SK-N-DZ (cell line): Measurements from ENCODE around the gene CSMD2.

Experiments used
- DNase-seq: peaks from one replicate; pipeline ENCODE4 v3.0.0-alpha.2; 2015; ENCODE audit warnings: low spot score

Gene CSMD2

DNA sequence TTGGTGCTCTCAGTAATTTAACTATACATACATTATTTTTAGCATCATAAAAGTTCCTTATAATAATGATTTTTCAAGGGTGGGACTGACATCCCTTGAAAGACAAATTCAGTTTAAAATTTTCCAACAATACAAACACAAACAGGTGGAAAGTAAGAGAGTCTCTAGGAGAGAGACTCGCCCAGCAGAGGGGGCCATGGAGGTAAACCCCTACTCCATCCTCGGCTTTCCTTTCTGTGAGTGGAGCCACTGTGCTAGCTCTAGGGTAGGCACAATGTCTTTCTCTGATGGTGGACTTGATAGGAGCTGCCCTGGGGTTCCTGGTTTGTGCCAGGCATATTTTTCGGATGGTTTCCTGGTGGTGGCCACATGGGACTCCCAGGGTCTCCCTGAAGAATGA, 8.3 kb downstream of the CSMD2 start:
- DNase-seq = no peak

- DNase-seq = no peak
These were observed 9.2 kb downstream of the CSMD2 start for GRCh38 chr1:34155860-34156259.

DNA sequence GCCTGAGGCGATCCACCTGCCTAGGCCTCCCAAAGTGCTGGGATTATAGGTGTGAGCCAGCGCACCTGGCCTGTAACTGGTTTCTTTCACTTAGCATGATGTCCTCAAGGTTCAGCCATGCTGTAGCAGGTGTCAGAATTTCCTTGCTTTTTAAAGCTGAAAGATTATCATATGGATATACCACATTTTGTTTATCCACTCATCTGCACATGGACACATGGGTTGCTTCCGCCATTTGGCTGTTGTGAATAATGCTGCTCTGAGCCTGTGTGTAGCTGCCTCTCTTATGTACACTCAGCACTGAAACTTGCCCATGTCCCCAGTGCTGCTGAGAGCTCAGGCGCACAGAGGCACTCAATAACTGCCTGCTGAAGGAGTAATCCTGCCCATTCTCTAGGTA, 11.8 kb downstream of the CSMD2 start:
- DNase-seq = no peak

DNA sequence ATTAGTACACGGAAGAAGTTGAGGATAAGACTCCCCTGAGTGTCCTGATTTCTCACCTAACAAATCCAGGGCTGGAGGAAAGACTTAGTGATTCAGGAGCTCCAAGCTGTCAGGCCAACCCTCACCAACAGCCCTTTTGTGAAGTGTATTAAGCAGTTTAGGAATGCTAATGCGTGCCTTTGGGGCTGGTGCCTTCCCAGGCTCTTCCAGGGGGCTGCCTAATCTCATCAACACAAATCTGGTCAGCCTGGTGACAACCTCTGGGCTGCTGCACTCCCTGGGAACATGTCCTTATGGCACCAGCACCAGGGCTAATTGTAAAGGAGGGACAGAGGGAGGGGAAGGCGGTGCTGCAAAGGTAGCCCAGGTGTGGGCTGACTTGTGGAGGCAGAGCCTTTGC, 15.5 kb downstream of the CSMD2 start:
- no peak for DNase-seq

DNA sequence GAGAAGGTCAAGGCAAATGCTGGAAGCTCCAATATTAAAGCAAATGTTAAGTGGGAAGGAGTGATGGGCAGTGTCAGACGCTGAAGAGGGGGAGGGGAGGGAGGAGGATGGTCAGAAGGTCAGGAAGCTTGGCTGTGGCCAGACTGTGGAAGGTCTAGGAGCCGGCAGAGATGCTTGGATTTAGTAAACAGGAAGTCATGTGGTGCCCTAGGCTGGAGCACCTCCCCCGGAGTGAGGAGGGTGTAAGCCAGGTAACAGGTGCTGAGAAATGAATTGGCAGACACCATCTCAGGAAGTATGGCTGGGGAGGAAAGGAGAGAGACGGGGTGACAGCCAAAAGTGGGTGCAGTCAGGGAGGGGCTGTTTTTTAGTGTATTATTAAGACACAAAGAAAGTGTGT, 17.7 kb downstream of the CSMD2 start:
- DNase-seq = no peak

DNA sequence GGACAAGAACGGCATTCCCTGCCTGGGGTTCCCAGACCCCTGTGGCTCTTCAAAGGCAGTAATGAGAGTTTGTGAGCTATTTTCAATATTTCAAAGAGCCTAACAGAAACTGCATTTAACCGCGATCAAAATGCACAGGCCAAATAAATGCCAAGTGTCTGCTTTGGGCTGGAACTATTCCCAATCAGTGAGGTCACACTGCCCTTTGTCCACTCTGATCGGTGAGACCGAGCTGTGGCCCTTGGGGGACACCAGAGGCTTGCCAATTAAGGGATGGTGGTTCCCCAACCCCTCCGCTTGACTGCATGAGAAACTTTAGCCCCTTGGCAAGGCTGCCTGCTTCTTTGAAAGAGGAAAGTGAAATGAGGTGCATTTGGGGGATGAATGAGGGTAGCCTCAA, 20.3 kb downstream of the CSMD2 start:
- no peak for DNase-seq

- no peak for DNase-seq
These were observed 21.1 kb downstream of the CSMD2 start for GRCh38 chr1:34143975-34144374.

DNA sequence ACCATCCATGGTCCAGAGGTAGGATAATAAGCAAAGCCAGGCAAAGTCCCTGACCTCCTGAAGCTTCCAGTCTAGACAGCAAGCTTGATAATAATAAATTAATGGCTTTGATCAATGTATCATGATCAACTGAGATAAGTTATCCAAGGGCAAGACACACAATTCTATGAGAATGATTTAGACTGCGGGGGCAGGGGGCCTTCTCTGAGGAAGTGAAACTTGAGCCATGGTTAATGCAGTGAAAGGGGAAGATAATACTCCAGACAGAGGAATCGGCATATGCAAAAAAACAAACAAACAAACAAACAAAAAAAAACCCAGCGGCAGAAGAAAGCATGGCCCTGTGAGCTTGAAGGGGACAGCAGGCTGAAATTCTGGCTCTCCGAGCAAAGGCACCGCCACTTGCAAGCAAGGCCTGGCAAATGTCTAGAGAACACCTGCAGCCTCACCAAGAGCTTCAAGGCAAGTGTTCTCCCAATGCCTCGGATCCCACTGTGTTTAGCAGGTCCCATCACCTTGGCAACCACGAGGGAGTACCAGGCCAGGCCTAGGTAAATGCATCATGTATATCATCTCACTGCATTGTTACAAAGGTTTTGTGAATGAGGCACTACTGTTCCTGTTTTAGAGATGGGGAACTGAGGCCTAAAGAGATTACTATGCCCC, 24.9 kb downstream of the CSMD2 start:
- no peak for DNase-seq

DNA sequence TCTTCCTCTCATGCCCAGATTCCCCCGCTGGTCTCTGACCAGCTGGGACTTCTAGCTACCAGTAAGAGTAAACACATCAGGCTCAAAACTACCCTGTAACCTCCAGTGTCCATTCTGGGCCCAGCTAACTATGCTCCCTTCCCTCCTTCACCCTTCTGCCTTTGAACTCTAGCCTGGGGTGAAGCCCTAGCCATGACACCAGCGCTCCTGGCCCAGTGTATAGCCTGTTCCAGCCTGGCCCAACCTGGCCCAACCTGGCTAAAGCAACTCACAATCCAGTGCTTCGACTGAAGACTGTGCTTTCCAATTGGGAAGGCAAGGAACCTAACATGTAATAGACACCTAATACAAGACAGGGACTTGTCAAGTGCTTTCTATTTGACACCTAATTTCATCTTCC, 27.6 kb downstream of the CSMD2 start:
- DNase-seq = no peak

GRCh38 chr1:34132161-34132420, 32.9 kb downstream of the CSMD2 start:
- no peak for DNase-seq

DNA sequence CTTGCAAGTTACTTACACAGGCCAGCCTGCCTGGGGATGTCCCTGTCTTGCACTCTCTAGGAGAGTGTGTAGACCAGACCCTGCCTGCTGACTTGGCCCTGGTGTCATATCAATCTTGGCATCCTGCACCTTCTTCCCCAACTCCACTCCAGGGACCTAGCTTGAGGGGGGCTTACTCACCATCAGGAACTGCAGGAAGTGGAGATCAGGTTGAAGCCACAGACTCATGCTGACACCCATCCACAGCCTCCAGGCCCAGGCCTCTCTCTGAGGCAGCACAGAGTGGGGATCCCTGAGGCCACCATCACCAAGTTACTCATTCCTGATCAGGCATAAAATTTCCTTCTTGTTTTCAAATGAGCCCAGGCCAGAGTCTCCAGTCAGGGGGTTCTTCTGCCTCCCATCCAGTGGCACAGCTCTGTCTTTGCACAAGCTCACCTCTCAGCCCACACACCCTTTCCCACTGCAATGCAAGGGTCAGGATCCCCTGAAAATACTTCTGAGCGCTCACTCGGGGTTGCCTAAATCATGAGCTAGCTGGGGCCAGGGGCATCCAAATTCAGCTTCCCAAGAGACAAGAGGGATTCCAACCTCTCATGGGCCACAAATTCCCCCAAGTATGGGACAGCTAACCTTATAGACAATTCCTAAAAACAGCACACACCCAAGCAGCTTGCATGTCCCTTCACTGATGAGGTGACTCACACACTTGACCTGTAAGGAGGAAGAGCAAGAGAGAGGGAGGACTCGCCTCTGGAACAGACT, 33.5 kb downstream of the CSMD2 start:
- no peak for DNase-seq

GRCh38 chr1:34130306-34130705, 34.7 kb downstream of the CSMD2 start:
- no peak for DNase-seq

GRCh38 chr1:34129630-34130029, 35.4 kb downstream of the CSMD2 start:
- no peak for DNase-seq

DNA sequence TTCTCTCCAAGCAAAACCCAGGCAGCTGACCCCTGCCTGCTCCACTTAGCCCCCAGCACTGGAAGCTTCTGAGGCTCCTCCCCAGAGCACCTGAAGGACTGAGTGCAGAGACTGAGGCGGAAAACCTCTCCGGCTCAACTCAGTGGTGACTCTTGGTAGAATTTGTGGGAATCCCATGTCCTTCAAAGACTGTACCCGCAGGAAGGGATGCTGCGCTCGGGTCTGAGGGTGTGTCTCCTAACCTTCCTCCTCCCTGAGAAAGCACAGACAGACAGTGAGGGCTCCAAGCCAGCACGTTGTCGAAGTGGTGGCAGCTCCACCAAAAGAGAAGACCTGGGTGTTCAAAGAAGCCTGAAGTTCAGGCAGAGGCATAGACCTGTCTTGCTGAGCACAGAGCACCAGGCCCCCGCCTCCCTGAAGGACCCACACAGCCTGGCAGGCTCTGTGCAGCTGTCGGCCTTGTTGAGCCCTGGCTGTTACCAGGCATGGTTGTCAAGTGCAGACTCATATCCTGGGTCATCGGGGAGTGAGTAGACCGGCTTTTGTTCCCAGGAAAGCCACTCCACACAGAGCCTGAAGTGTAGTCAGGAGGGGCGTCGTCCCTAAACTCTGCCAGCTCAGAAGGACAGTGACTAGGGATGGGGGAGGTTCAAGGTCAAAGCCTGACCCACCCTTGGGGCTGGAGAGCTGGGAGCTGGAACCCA, 36.7 kb downstream of the CSMD2 start:
- DNase-seq = no peak

DNA sequence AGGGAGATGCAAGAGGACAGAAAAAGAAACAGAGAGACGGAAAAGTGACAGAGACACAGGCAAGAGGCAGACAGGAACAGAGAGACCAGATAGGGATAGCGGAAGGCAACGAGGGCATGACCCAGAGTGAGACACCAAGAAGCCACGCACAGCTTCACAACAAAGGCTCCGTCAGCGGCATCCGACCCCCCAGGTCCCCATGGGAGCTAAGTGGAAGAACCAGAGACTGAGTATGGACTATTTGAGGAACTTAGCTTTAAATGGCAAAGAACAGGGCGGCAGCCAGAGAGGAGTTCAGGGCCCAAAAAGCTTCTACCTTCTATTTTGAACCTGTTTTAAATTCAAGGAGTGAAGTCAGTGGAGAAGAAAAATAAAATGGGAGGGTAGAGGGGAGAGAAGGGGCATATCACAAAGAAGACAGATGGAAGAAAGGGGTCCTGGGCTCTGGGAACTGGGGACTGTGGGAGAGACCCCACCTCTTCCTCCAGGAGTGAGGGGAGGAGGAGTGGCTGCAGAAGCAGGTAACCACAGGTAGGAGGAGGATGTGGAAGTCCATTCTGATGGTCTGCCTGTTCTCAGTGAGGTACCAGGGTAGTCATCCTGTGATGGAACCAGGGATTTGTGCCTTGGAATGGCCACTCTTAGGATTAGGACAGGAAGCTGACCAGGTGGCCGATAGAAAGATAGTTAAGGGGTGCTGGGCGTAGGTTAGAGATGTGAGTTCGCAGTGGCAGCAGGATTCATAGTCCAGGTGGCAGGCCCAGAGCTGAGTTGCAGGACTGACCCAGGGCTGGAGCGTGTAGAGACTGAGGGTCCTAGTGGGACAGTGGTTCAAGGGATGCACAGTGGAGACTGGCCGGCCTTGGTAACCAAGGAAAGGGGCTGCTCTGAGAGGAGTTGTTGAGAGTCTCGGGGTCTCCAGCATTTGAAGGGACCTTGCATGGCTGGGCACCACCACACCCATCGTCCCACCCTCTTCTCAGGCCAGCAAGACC, 37.7 kb downstream of the CSMD2 start:
- DNase-seq = no peak

GRCh38 chr1:34126486-34126885, 38.5 kb downstream of the CSMD2 start:
- no peak for DNase-seq

DNA sequence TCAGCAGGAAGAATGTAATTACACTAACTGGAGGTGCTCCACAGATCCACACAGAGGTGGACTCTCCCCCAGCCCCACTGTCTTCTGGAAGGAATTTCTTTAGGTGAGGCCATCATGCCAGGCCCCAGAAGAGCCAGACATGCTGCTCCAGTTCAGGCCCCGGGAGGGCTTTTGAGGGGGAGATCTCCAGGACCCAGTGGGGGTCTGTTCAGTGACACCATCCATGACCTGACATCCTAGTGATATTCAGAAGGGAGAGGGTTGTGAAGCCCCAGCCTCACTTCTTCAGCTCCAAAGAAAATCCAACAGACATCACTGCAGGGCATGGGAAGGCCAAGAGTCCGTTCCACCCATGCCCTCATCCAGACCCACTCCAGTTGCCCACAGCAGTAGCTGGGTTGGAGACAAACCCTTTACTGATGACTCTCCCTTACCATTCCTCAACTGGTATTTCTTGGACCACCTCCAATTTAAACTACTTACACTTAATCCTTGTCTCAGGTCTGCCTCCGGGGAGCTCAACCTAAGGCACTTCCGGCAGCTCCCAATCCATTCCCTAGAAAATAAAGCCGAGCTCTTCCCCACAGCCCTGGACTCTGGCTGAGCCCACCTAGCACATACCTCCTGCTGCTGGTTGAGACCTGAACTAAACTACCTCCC, 39.2 kb downstream of the CSMD2 start:
- no peak for DNase-seq

GRCh38 chr1:34122080-34122932, 42.7 kb downstream of the CSMD2 start:
- DNase-seq = no peak

DNA sequence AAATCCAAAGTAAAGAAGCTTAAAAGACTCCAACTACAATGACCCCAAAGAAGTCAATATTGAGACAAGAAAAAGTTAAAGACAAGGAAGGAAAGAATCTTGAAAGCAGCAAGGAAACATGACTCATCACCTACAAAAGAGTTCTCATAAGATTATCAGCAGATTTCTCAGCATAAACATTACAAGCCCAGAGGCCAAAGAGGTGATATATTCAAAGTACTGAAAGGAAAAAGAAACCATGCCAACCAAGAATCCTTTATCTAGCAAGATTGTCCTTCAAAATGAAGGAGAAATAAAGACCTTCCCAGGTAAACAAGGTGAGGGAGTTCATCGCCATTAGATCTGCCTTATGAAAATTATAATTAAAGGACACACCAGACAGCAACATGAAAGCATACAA, 49.8 kb downstream of the CSMD2 start:
- DNase-seq = no peak

DNA sequence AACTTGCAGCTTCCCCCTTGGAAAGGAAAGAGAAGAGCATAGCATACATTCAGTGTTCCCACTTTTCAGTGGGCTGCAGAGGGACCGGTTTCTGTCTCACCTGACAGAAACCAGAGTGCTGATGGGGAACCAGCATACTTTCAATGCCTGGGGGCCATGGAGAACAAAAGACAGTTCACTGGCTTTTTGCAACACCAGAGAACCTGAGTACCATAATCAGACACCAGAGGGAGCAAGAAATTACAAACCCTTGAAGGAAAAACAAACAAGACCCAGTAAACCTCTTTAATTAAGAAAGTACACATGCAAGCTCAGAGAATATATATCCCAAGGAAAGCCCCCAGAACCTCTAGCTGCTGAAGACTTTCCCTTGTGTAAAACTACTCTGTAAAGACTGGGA, 51.1 kb downstream of the CSMD2 start:
- DNase-seq = no peak
